GM23248 (cell line): ENCODE measurements around the gene ENOX1.

Experiments
- EZH2 ChIP-seq: fragments of 200-600 bp; sonication (generic); IDR thresholded peaks from 2 replicates; pipeline ENCODE4 v1.6.1; 2018; ENCODE audit warnings: antibody characterized with exemption, mild to moderate bottlenecking; ENCODE audit not compliant: insufficient read depth, poor library complexity, severe bottlenecking
- EZH2phosphoT487 ChIP-seq: fragments of 200-600 bp; sonication (generic); IDR thresholded peaks from 2 replicates; pipeline ENCODE4 v1.6.1; 2018; ENCODE audit warnings: antibody characterized with exemption, moderate library complexity, mild to moderate bottlenecking, low read depth; ENCODE audit not compliant: insufficient read depth

GRCh38 chr13:43583321-43583720 is 203.5 kb downstream of the ENOX1 start:
- no peak for TF ChIP-seq EZH2
- TF ChIP-seq EZH2phosphoT487 = no peak
